Duodenal mucosa (tissue), 2 donors: ENCODE results near the gene SP9.

Experiments
- H3K27ac ChIP-seq: one replicate; pipeline ENCODE4 v1.7.0; 2013; ENCODE audit warnings: low read depth, low read length
- H3K27me3 ChIP-seq, 2 donors: one replicate each; pipeline ENCODE4 v1.7.0; 2013; ENCODE audit warnings: low read length in 2 of 2, control low read depth in 1 of 2; ENCODE audit not compliant: insufficient read depth in 2 of 2, control insufficient read depth in 1 of 2
- H3K36me3 ChIP-seq, 2 donors: one replicate each; pipeline ENCODE4 v1.7.0; 2013; ENCODE audit warnings: low read length in 2 of 2, control low read depth in 1 of 2; ENCODE audit not compliant: insufficient read depth in 2 of 2, control insufficient read depth in 1 of 2
- H3K4me1 ChIP-seq, 2 donors: one replicate each; pipeline ENCODE4 v1.7.0; 2013; ENCODE audit warnings: low read length in 2 of 2, control low read depth in 1 of 2; ENCODE audit not compliant: insufficient read depth in 2 of 2, control insufficient read depth in 1 of 2
- H3K4me3 ChIP-seq, 2 donors: one replicate each; pipeline ENCODE4 v1.7.0; 2013; ENCODE audit warnings: low read length in 2 of 2, low read depth in 1 of 2
- H3K9ac ChIP-seq, 2 donors: one replicate each; pipeline ENCODE4 v1.7.0; 2013; ENCODE audit warnings: low read length in 2 of 2, low read depth in 1 of 2
- H3K9me3 ChIP-seq, 2 donors: one replicate each; pipeline ENCODE4 v1.7.0; 2013; ENCODE audit warnings: low read length in 2 of 2, control low read depth in 1 of 2; ENCODE audit not compliant: control insufficient read depth in 1 of 2

Gene SP9

DNA sequence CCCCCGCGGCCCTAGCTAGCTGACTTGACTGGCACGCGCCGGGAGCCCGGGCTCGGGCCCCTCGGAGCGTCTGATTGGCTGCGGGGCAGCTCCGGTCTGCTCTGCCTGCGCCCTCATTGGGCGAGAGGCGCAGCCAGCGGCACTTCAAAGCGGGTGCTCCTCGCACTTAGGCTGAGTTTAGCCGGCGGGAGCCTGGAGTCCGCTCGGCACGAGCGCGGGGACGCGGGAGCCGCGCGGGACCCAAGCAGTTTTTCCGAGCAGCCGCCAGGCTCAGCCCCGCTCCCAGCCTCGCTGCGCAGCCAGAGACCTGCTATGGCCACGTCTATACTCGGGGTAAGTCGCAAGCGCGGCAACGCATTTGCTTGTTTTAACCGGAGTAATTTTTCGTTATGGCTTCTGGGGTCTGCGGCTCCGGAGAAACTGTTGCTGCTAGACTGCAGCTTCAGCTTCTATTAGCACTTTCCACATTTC, at the start of gene SP9:
TSS of gene SP9 (plus strand) at position 174 of the 471 bp plus-strand sequence. CDS start at position 313, 139 bp downstream.
- Histone ChIP-seq H3K36me3 (no peaks in the 10 kb centered on the region), H3K9me3 (no peaks in the 10 kb centered on the region), H3K9ac (no peak within 1 kb of the TSS), H3K27me3 (peaks cover 91% of the 10 kb centered on the region in 2 donors), H3K27ac (no peak within 1 kb of the TSS), H3K4me3 (peak within 1 kb of the TSS; percentile 16 to 53), H3K4me1 (peaks cover 9 to 31% of the 10 kb centered on the region in 2 donors)

DNA sequence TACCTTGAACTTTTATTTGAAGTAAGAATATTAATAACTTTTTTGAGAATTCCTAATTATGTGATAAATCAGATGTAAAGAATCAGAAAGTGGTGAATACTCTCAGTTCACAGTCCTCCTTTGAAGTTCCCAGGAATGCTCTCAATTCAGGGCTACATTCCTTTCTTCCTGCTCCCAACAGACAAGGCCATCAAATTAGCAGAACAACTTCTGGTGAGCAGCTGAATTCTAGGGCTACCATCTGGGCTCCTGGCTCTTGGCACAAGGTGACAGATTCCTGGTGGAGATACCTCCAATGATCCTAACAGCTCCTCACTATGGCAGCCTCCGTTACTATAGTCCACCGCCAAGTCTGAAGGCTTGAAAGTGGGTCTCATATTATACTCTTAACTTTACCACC, 48.6 kb upstream of the SP9 start:
- Histone ChIP-seq H3K4me1 (no peaks in the 10 kb centered on the region), H3K27ac (no peak overlapping the region), H3K9ac (no peak overlapping the region), H3K9me3 (no peaks in the 10 kb centered on the region), H3K4me3 (no peak overlapping the region), H3K27me3 (peaks cover 6 to 13% of the 10 kb centered on the region in 2 donors), H3K36me3 (no peaks in the 10 kb centered on the region)

DNA sequence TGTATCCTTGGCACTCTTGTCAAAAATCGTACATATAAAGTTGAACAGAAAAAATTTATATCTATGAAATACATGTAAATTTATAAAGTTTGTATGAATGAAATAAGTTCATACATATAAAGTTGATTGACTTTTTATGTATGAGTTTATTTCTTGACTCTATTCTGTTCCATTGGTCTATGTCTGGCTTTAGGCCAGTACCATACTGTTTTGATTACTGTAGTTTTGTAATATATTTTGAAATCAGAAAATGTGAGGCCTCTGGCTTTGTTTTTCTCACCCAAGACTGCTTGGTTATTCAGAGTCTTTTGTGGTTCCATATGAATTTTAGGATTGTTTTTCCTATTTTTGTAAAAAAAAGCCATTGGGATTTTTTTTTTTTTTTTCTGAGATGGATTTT, 41.8 kb upstream of the SP9 start:
- no peaks in the 10 kb centered on the region for H3K4me1 ChIP-seq
- no peaks in the 10 kb centered on the region for H3K27me3 ChIP-seq
- H3K4me3 ChIP-seq, result no peak overlapping the region
- no peak overlapping the region for H3K27ac ChIP-seq
- H3K9ac ChIP-seq, result no peak overlapping the region
- peaks cover 0 to 2% of the 10 kb centered on the region in 2 donors for H3K9me3 ChIP-seq
- no peaks in the 10 kb centered on the region for H3K36me3 ChIP-seq

DNA sequence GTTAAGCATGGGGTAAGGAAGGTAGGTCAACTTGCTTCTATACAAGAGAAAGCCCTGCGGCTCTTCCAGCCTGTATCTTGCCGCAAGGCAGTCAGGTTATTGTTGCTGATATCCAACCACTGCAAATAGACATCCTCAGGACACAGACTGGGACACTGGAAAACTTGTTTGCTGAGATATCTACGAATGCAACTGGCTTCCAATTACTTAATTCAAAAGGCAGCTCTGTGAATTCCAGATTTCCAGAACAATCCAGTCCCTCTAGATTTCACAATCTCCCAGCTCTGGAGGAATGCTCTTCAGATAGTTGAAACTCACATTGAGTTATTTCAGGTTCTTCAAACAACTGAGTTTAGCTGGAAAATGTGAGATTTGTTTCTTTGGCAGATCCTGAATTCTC, 34.6 kb upstream of the SP9 start:
- Histone ChIP-seq H3K4me3 (no peak overlapping the region), H3K9ac (no peak overlapping the region), H3K27me3 (peaks cover 0 to 4% of the 10 kb centered on the region in 2 donors), H3K27ac (no peak overlapping the region), H3K4me1 (no peaks in the 10 kb centered on the region), H3K36me3 (no peaks in the 10 kb centered on the region), H3K9me3 (no peaks in the 10 kb centered on the region)

DNA sequence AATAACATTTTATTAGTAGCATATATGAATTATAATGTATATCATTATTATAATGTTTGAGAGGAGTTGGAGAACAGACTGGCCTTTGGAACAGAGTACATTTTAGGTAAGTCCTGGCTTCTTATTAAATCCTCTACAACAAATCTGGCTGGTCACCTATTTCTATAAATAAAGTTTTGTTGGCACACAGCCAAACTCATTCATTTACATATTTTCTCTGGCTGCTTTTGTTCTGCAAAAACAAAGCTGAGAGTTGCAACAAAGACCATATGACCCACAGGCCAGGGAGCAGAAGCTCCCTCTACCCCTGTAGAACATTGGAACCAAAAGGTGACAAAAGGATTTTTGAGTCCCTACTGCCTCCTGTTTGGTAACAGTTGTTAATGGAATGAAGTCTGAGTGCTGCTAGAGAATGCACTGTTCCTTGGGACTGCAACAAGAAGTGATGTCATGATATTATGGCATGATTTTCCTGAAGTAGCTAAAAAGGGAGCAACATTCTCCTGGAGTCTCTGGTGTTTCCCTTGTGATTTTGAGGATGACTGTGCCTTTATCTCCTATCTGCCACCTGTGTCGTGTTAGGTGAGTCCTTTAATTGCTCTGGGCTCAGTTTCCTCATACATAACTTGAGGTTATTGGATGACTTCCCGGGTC, 22.0 kb upstream of the SP9 start:
- no peaks in the 10 kb centered on the region for H3K36me3 ChIP-seq
- H3K4me3 ChIP-seq, result no peak overlapping the region
- no peak overlapping the region for H3K9ac ChIP-seq
- no peak overlapping the region for H3K27ac ChIP-seq
- H3K27me3 ChIP-seq, result peaks cover 15 to 18% of the 10 kb centered on the region in 2 donors
- no peaks in the 10 kb centered on the region for H3K4me1 ChIP-seq
- no peaks in the 10 kb centered on the region for H3K9me3 ChIP-seq

DNA sequence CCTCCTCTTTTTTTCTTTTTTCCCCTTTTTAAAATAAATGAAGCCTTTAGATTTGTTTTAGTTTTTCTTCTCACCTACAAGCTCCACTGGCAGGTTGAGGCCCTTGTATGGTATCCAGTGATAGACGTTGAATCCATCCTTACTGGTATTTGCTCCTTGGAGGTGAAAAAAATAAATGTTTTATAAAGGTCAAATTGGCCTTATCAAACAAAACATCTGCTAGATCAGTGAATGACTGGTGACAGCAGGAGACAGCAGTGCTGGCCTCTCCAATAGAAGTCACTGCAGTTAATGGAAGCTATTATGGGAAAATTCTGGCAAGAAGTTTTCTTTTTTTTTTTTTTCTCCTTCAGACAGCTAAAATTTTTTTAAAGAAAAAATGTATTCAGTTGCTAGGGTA, 12.6 kb upstream of the SP9 start:
- H3K27ac ChIP-seq, result no peak overlapping the region
- H3K9ac ChIP-seq, result no peak overlapping the region
- peaks cover 19 to 30% of the 10 kb centered on the region in 2 donors for H3K27me3 ChIP-seq
- H3K4me3 ChIP-seq, result no peak overlapping the region
- no peaks in the 10 kb centered on the region for H3K9me3 ChIP-seq
- H3K36me3 ChIP-seq, result no peaks in the 10 kb centered on the region
- peaks cover 9 to 10% of the 10 kb centered on the region in 2 donors for H3K4me1 ChIP-seq

DNA sequence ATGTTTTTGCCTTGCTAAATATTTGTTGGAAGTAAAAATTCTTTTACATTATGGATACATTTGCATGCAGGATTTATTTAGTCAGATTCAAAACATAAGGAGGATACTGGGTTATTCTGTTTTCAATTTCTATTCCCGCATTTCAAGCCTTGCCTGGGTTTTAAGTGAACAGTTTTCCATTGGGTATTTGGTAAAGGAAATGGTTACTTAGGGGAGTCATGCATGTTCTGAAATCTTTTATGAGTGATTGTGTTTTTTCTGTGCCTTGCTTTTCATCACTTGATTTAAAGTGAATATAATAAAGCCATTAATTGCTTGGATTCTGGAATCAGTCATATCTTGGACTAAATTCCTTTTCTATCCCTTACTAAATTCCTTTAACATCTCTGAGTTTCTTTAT, 12.0 kb upstream of the SP9 start:
- no peak overlapping the region for H3K27ac ChIP-seq
- no peak overlapping the region for H3K9ac ChIP-seq
- H3K9me3 ChIP-seq, result no peaks in the 10 kb centered on the region
- peaks cover 12 to 15% of the 10 kb centered on the region in 2 donors for H3K4me1 ChIP-seq
- H3K4me3 ChIP-seq, result no peak overlapping the region
- H3K27me3 ChIP-seq, result peaks cover 25 to 34% of the 10 kb centered on the region in 2 donors
- H3K36me3 ChIP-seq, result no peaks in the 10 kb centered on the region

DNA sequence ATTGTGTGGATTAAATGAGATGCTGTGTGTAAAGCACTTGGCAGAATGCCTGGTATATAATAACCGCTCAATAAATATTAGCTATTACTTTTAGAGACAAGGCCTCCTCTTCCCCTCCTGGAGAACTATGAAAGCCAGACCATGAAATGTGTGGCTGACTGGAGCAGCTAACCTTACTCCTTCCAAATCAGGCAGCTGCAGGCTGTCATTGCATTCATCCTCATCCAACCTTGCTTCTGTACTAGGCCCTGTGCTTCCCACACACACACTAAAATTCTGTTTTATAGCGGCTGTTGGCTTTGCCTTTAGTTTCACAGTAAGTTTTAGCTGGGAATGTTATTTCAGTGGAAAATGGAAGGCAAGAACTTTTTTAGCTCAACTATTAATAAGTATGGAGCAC, 10.2 kb upstream of the SP9 start:
- peaks cover 12 to 19% of the 10 kb centered on the region in 2 donors for H3K4me1 ChIP-seq
- peaks cover 38 to 47% of the 10 kb centered on the region in 2 donors for H3K27me3 ChIP-seq

DNA sequence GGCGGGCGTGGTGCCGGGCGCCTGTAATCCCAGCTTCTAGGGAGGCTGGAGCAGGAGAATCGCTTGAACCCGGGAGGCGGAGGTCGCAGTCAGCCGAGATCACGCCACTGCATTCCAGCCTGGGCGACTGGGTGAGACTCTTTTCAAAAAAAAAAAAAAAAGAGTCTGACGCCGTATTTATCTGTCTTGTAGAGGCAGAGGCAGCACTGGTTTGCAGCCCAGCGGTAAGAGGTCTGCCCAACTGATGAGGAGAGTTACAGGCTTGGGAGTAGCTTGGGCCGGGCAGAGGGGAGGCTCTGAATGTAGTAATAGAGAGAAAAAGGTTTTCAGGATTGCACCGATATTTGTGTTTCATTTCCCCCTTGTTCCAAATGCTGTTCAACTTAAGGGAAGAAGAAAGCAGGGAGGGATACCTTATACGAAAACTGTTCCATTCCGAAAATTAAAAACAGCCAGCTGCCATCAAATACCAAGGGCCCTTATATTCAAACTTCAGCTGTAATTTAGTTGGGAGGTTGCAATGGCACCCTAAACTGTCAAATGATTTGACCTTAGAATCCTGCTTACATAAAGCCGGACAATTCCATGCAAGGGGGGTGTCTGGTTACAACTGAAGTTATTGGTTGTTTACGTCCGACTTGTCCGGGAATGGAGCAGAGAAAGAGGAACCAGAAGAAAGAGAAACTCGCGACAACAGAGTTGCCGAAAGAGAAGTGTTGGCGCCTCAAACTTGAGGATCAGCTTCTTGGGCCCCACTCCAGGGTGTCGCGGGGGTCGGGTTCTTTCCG, 9.2 kb upstream of the SP9 start:
- peaks cover 12 to 19% of the 10 kb centered on the region in 2 donors for H3K4me1 ChIP-seq
- no peaks in the 10 kb centered on the region for H3K36me3 ChIP-seq
- no peaks in the 10 kb centered on the region for H3K9me3 ChIP-seq
- H3K4me3 ChIP-seq, result peak overlapping the region; percentile 46 to 67
- no peak overlapping the region for H3K9ac ChIP-seq
- no peak overlapping the region for H3K27ac ChIP-seq
- H3K27me3 ChIP-seq, result peaks cover 48 to 58% of the 10 kb centered on the region in 2 donors

More for the DNA sequence above, 10.2 kb upstream of the SP9 start:
- H3K9me3 ChIP-seq, result no peaks in the 10 kb centered on the region
- no peak overlapping the region for H3K9ac ChIP-seq
- no peak overlapping the region for H3K4me3 ChIP-seq
- no peaks in the 10 kb centered on the region for H3K36me3 ChIP-seq
- no peak overlapping the region for H3K27ac ChIP-seq
